Superior temporal gyrus (tissue), 1 donor: ENCODE results near the gene TWIST1.

Experiments used
- DNase-seq: peaks from one replicate; pipeline ENCODE4 v3.0.0-alpha.2; 2016; ENCODE audit errors: extremely low spot score

TWIST1 gene

GRCh38 chr7:19113855-19114550 lies 3.4 kb downstream of the TWIST1 start:
- no peak for DNase-seq

GRCh38 chr7:19113002-19113350 lies 4.5 kb downstream of the TWIST1 start:
- DNase-seq, result no peak

- DNase-seq, result no peak
These were observed 5.0 kb downstream of the TWIST1 start for GRCh38 chr7:19112274-19113001.

- DNase-seq, result no peak
These were observed 5.8 kb downstream of the TWIST1 start for GRCh38 chr7:19111474-19112273.

- no peak for DNase-seq
These were observed 6.7 kb downstream of the TWIST1 start for GRCh38 chr7:19110776-19111175.

GRCh38 chr7:19110026-19110730 lies 7.3 kb downstream of the TWIST1 start:
- DNase-seq, result no peak

GRCh38 chr7:19109000-19109946 lies 8.2 kb downstream of the TWIST1 start:
- DNase-seq, result no peak

- no peak for DNase-seq
These were observed 9.9 kb downstream of the TWIST1 start for GRCh38 chr7:19107356-19108146.

GRCh38 chr7:19107081-19107355 lies 10.4 kb downstream of the TWIST1 start:
- DNase-seq, result no peak

- no peak for DNase-seq
These were observed 11.0 kb downstream of the TWIST1 start for GRCh38 chr7:19106241-19107080.

- no peak for DNase-seq
These were observed 11.9 kb downstream of the TWIST1 start for GRCh38 chr7:19105546-19105945.

- no peak for DNase-seq
These were observed 12.6 kb downstream of the TWIST1 start for GRCh38 chr7:19104811-19105210.

GRCh38 chr7:19102884-19103283 lies 14.6 kb downstream of the TWIST1 start:
- no peak for DNase-seq

- DNase-seq, result no peak
These were observed 15.5 kb downstream of the TWIST1 start for GRCh38 chr7:19101909-19102308.

GRCh38 chr7:19101472-19101871 lies 16.0 kb downstream of the TWIST1 start:
- DNase-seq, result no peak

- no peak for DNase-seq
These were observed 17.5 kb downstream of the TWIST1 start for GRCh38 chr7:19099924-19100323.

GRCh38 chr7:19099194-19099593 lies 18.2 kb downstream of the TWIST1 start:
- DNase-seq, result no peak

- no peak for DNase-seq
These were observed 18.9 kb downstream of the TWIST1 start for GRCh38 chr7:19098510-19098909.
